Measurements from ENCODE around the gene COX7B. TPM values are rescaled to one million over a fixed set of nuclear protein-coding genes. Genes with fewer than 3 reads are reported as not detected.
"Not testable (repeated sequence)": the region's sequence is repeated elsewhere in the genome, so short reads cannot be mapped to it uniquely, and the experiment has no call there.

COX7B gene
- total RNA-seq, result 100 to 1,000 TPM; 283 to 480 TPM
- polyA plus RNA-seq (ENCODE audit: insufficient read length in 2 of 2), result 100 to 1,000 TPM; 287 to 289 TPM
- long read RNA-seq, donor 1, transcript COX7B-203 (3 exons, 2,471 nt), result major isoform, 213 of 277 reads
- long read RNA-seq, donor 1, partial matches to known transcripts, result 39 of 277 reads
- long read RNA-seq, donor 1, other reads (novel, unspliced or antisense), result 20 of 277 reads
- long read RNA-seq, donor 2, transcript COX7B-203 (3 exons, 2,471 nt), result major isoform, 71 of 80 reads
- long read RNA-seq, donor 2, partial matches to known transcripts, result 0 of 80 reads
- long read RNA-seq, donor 2, other reads (novel, unspliced or antisense), result 6 of 80 reads
- long read RNA-seq, donor 3, transcript COX7B-203 (3 exons, 2,471 nt), result major isoform, 110 of 123 reads
- long read RNA-seq, donor 3, partial matches to known transcripts, result 5 of 123 reads
- long read RNA-seq, donor 3, other reads (novel, unspliced or antisense), result 5 of 123 reads
- long read RNA-seq, donor 4, transcript COX7B-203 (3 exons, 2,471 nt), result major isoform, 304 of 351 reads
- long read RNA-seq, donor 4, partial matches to known transcripts, result 20 of 351 reads
- long read RNA-seq, donor 4, other reads (novel, unspliced or antisense), result 19 of 351 reads

- no peaks in the 10 kb centered on the region for H3K27me3 ChIP-seq (ENCODE audit: control insufficient read depth, insufficient read depth, low read length)
- peaks cover 1% of the 10 kb centered on the region for H3K36me3 ChIP-seq (ENCODE audit: control insufficient read depth, insufficient read depth, low read length)
- peak within 1 kb of the TSS; percentile 87 for H3K27ac ChIP-seq (ENCODE audit: low read depth, low read length)
- peaks cover 5% of the 10 kb centered on the region for H3K4me1 ChIP-seq (ENCODE audit: control insufficient read depth, insufficient read depth, low read length)
- peaks cover 1% of the 10 kb centered on the region for H3K9me3 ChIP-seq (ENCODE audit: control insufficient read depth, insufficient read depth, low read length)
- DNase-seq (ENCODE audit: low read depth in 4 of 6, low spot score in 6 of 6), result peak; percentile 85 to 99 (median 90)
- 29% methylated on average over 18 of the region's 28 CpGs for WGBS (ENCODE audit: insufficient coverage)
- H3K4me3 ChIP-seq (ENCODE audit: low read depth, low read length), result peak within 1 kb of the TSS; percentile 51
Observed at GRCh38 chrX:77899081-77899828, at the start of gene COX7B. Gene COX7B (plus strand): TSS chrX:77899468. CDS start chrX:77899554, 86 bp downstream.

- Histone ChIP-seq H3K9me3 (ENCODE audit: control insufficient read depth, insufficient read depth, low read length) (no peaks in the 10 kb centered on the region), H3K4me1 (ENCODE audit: control insufficient read depth, insufficient read depth, low read length) (no peaks in the 10 kb centered on the region), H3K36me3 (ENCODE audit: control insufficient read depth, insufficient read depth, low read length) (peaks cover 3% of the 10 kb centered on the region), H3K27ac (ENCODE audit: low read depth, low read length) (no peak overlapping the region), H3K4me3 (ENCODE audit: low read depth, low read length) (no peak overlapping the region), H3K27me3 (ENCODE audit: control insufficient read depth, insufficient read depth, low read length) (no peaks in the 10 kb centered on the region)
- WGBS (ENCODE audit: insufficient coverage), result no CpG with 5 or more reads among the region's 8 CpGs
- no peak for DNase-seq (ENCODE audit: low read depth in 4 of 6, low spot score in 6 of 6)
Observed at GRCh38 chrX:77875372-77875771, 23.9 kb upstream of the COX7B start.

- H3K27ac ChIP-seq (ENCODE audit: low read depth, low read length); H3K4me1 ChIP-seq (ENCODE audit: control insufficient read depth, insufficient read depth, low read length); H3K27me3 ChIP-seq (ENCODE audit: control insufficient read depth, insufficient read depth, low read length); DNase-seq (ENCODE audit: low read depth in 4 of 6, low spot score in 6 of 6); H3K9me3 ChIP-seq (ENCODE audit: control insufficient read depth, insufficient read depth, low read length); H3K36me3 ChIP-seq (ENCODE audit: control insufficient read depth, insufficient read depth, low read length); H3K4me3 ChIP-seq (ENCODE audit: low read depth, low read length): not testable (repeated sequence)
- WGBS (ENCODE audit: insufficient coverage), result no CpG with 5 or more reads among the region's 4 CpGs
Observed at GRCh38 chrX:77881418-77881817, 17.9 kb upstream of the COX7B start.

- WGBS (ENCODE audit: insufficient coverage), result no CpG with 5 or more reads among the region's 2 CpGs
- no peak for DNase-seq (ENCODE audit: low read depth in 4 of 6, low spot score in 6 of 6)
- Histone ChIP-seq H3K27me3 (ENCODE audit: control insufficient read depth, insufficient read depth, low read length) (no peaks in the 10 kb centered on the region), H3K36me3 (ENCODE audit: control insufficient read depth, insufficient read depth, low read length) (no peaks in the 10 kb centered on the region), H3K9me3 (ENCODE audit: control insufficient read depth, insufficient read depth, low read length) (no peaks in the 10 kb centered on the region), H3K4me3 (ENCODE audit: low read depth, low read length) (no peak overlapping the region), H3K4me1 (ENCODE audit: control insufficient read depth, insufficient read depth, low read length) (peaks cover 5% of the 10 kb centered on the region), H3K27ac (ENCODE audit: low read depth, low read length) (no peak overlapping the region)
Observed at GRCh38 chrX:77892887-77893286, 6.4 kb upstream of the COX7B start.

- H3K27me3 ChIP-seq (ENCODE audit: control insufficient read depth, insufficient read depth, low read length), result no peaks in the 10 kb centered on the region
- no peak overlapping the region for H3K27ac ChIP-seq (ENCODE audit: low read depth, low read length)
- no peaks in the 10 kb centered on the region for H3K9me3 ChIP-seq (ENCODE audit: control insufficient read depth, insufficient read depth, low read length)
- WGBS (ENCODE audit: insufficient coverage), result 86% methylated on average over 2 of the region's 10 CpGs
- no peaks in the 10 kb centered on the region for H3K36me3 ChIP-seq (ENCODE audit: control insufficient read depth, insufficient read depth, low read length)
- no peak for DNase-seq (ENCODE audit: low read depth in 4 of 6, low spot score in 6 of 6)
- H3K4me1 ChIP-seq (ENCODE audit: control insufficient read depth, insufficient read depth, low read length), result peaks cover 5% of the 10 kb centered on the region
- H3K4me3 ChIP-seq (ENCODE audit: low read depth, low read length), result no peak overlapping the region
Observed at GRCh38 chrX:77893713-77894112, 5.6 kb upstream of the COX7B start.

GRCh38 chrX:77894921-77895886 lies 4.1 kb upstream of the COX7B start, which contains the start of gene MAGT1:
Gene MAGT1 (minus strand): TSS chrX:77895435. CDS start chrX:77895410, 25 bp downstream.
- Histone ChIP-seq H3K27me3 (ENCODE audit: control insufficient read depth, insufficient read depth, low read length) (no peaks in the 10 kb centered on the region), H3K4me1 (ENCODE audit: control insufficient read depth, insufficient read depth, low read length) (peaks cover 5% of the 10 kb centered on the region), H3K9me3 (ENCODE audit: control insufficient read depth, insufficient read depth, low read length) (peaks cover 1% of the 10 kb centered on the region), H3K36me3 (ENCODE audit: control insufficient read depth, insufficient read depth, low read length) (no peaks in the 10 kb centered on the region), H3K4me3 (ENCODE audit: low read depth, low read length) (peak within 1 kb of the TSS; percentile 54), H3K27ac (ENCODE audit: low read depth, low read length) (peak within 1 kb of the TSS; percentile 88)
- peak; percentile 82 to 99 (median 92) for DNase-seq (ENCODE audit: low read depth in 4 of 6, low spot score in 6 of 6)
- 32% methylated on average over 44 of the region's 49 CpGs for WGBS (ENCODE audit: insufficient coverage)

- peak overlapping the region; percentile 51 for H3K4me3 ChIP-seq (ENCODE audit: low read depth, low read length)
- no CpG with 5 or more reads among the region's 1 CpG for WGBS (ENCODE audit: insufficient coverage)
- peaks cover 4% of the 10 kb centered on the region for H3K36me3 ChIP-seq (ENCODE audit: control insufficient read depth, insufficient read depth, low read length)
- H3K4me1 ChIP-seq (ENCODE audit: control insufficient read depth, insufficient read depth, low read length), result peaks cover 5% of the 10 kb centered on the region
- H3K9me3 ChIP-seq (ENCODE audit: control insufficient read depth, insufficient read depth, low read length), result peaks cover 1% of the 10 kb centered on the region
- no peak overlapping the region for H3K27ac ChIP-seq (ENCODE audit: low read depth, low read length)
- no peaks in the 10 kb centered on the region for H3K27me3 ChIP-seq (ENCODE audit: control insufficient read depth, insufficient read depth, low read length)
- no peak for DNase-seq (ENCODE audit: low read depth in 4 of 6, low spot score in 6 of 6)
Observed at GRCh38 chrX:77900688-77901087, 1.4 kb downstream of the COX7B start.

- Histone ChIP-seq H3K4me3 (ENCODE audit: low read depth, low read length) (no peak overlapping the region), H3K36me3 (ENCODE audit: control insufficient read depth, insufficient read depth, low read length) (peaks cover 4% of the 10 kb centered on the region), H3K9me3 (ENCODE audit: control insufficient read depth, insufficient read depth, low read length) (peaks cover 1% of the 10 kb centered on the region), H3K4me1 (ENCODE audit: control insufficient read depth, insufficient read depth, low read length) (no peaks in the 10 kb centered on the region), H3K27ac (ENCODE audit: low read depth, low read length) (no peak overlapping the region), H3K27me3 (ENCODE audit: control insufficient read depth, insufficient read depth, low read length) (no peaks in the 10 kb centered on the region)
- DNase-seq (ENCODE audit: low read depth in 4 of 6, low spot score in 6 of 6), result no peak
- WGBS (ENCODE audit: insufficient coverage), result 97% methylated on average over 3 of the region's 5 CpGs
Observed at GRCh38 chrX:77901506-77901905, 2.2 kb downstream of the COX7B start.

Measured in spinal cord (tissue), 10 donors.